ENCODE results near the gene DCX.
A peak's percentile ranks its signal among the peaks of the same experiment; 100 is the strongest.

Gene DCX

GRCh38 chrX:111244235-111244750, 167.7 kb downstream of the DCX start:
- no peaks in the 10 kb centered on the region for H3K27me3 ChIP-seq (replicated peaks; ENCODE audit: control insufficient read depth, insufficient read depth, low read length)
- no peaks in the 10 kb centered on the region for H3K36me3 ChIP-seq (ENCODE audit: control insufficient read depth, insufficient read depth, low read length)
- peak; percentile 38 for TF ChIP-seq CTCF (IDR thresholded peaks at IDR 0.05; ENCODE audit: insufficient read depth, low read length, poor library complexity, severe bottlenecking)
- DNase-seq (ENCODE audit: extremely low read depth, insufficient read length), result no peak
- no peak overlapping the region for H3K4me3 ChIP-seq (replicated peaks; ENCODE audit: low read depth, low read length)

Data from GM06990 (cell line).